Osteoblast (primary cell): ENCODE measurements around the gene LRRC8D. TPM values are rescaled to one million over a fixed set of nuclear protein-coding genes. Genes with fewer than 3 reads are reported as not detected.

ENCODE experiments used
- DNase-seq: peaks from one replicate; pipeline ENCODE4 v3.0.0; 2011; ENCODE audit warnings: low spot score, mixed read lengths; ENCODE audit not compliant: insufficient read length; ENCODE audit errors: missing footprints
- H2AFZ ChIP-seq: 2 replicates; pipeline ENCODE4 v1.6.0; 2011; ENCODE audit warnings: mild to moderate bottlenecking, low read length
- H3K27ac ChIP-seq: 2 replicates; pipeline ENCODE4 v1.5.1; 2011; ENCODE audit warnings: mild to moderate bottlenecking, low read depth, low read length, moderate library complexity
- H3K27me3 ChIP-seq: 2 replicates; pipeline ENCODE4 v1.6.0; 2012; ENCODE audit warnings: mild to moderate bottlenecking, control low read depth, inconsistent platforms, low read length, moderate library complexity; ENCODE audit not compliant: insufficient read depth
- H3K36me3 ChIP-seq: 2 replicates; pipeline ENCODE4 v1.5.1; 2011; ENCODE audit warnings: mild to moderate bottlenecking, low read length, control low read depth, moderate library complexity; ENCODE audit not compliant: insufficient read depth
- H3K4me1 ChIP-seq: 2 replicates; pipeline ENCODE4 v1.5.1; 2011; ENCODE audit warnings: mild to moderate bottlenecking, low read length, control low read depth, moderate library complexity; ENCODE audit not compliant: insufficient read depth
- H3K4me2 ChIP-seq: 2 replicates; pipeline ENCODE4 v1.6.0; 2011; ENCODE audit warnings: mild to moderate bottlenecking, low read length; ENCODE audit not compliant: insufficient read depth
- H3K4me3 ChIP-seq: fragments of 200-600 bp; sonication (generic); 3 replicates; pipeline ENCODE4 v1.5.1; 2012; ENCODE audit warnings: mild to moderate bottlenecking, low read length, inconsistent platforms; ENCODE audit not compliant: insufficient read depth
- H3K79me2 ChIP-seq: 2 replicates; pipeline ENCODE4 v1.6.0; 2012; ENCODE audit warnings: mild to moderate bottlenecking, low read length, control low read depth, inconsistent platforms; ENCODE audit not compliant: insufficient read depth
- H3K9me3 ChIP-seq: 2 replicates; pipeline ENCODE4 v1.5.1; 2011; ENCODE audit warnings: low read depth, low read length, control low read depth
- H4K20me1 ChIP-seq: 2 replicates; pipeline ENCODE4 v1.6.0; 2012; ENCODE audit warnings: mild to moderate bottlenecking, low read length, control low read depth; ENCODE audit not compliant: insufficient read depth
- CTCF ChIP-seq: IDR thresholded peaks from 2 replicates; pipeline ENCODE4 v1.5.1; 2011; ENCODE audit warnings: mild to moderate bottlenecking, low read depth, low read length, moderate library complexity; ENCODE audit errors: extremely low read depth
- total RNA-seq: library from RNA; depleted of rRNA; stranded (reverse); fragments of >200 nt; gene quantifications from 2 replicates; pipeline ENCODE4 v1.2.3, GENCODE V29; 2012

Gene LRRC8D
- total RNA-seq, 1 donor = 30.4 TPM

DNA sequence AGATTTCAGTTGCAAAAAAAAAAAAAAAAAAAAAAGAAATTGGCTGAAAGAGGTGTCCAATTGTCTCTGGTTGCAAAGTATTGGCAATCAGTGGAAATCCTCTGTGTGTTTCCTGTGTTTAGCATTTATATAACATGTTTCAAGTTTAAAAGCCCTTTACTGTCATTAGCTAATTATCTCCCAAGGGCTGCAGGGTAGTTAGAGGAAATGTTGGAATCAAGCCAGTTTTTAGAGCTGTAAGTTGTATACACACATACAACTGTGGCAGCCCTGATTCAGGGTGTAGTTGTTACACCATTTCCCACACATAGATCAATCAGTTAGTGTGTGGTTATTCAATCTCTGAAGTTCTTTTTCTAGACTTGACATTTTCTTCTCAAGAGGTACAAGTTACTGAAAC is 165.2 kb downstream of the LRRC8D start:
- no peak overlapping the region for H3K4me3 ChIP-seq
- no peaks in the 10 kb centered on the region for H3K36me3 ChIP-seq
- no peaks in the 10 kb centered on the region for H3K4me1 ChIP-seq
- H4K20me1 ChIP-seq = no peaks in the 10 kb centered on the region
- no peak overlapping the region for H2AFZ ChIP-seq
- H3K79me2 ChIP-seq = no peaks in the 10 kb centered on the region
- H3K4me2 ChIP-seq = no peak overlapping the region
- TF ChIP-seq CTCF = no peak
- H3K27ac ChIP-seq = no peak overlapping the region
- no peak for DNase-seq
- H3K9me3 ChIP-seq = no peaks in the 10 kb centered on the region
- H3K27me3 ChIP-seq = no peaks in the 10 kb centered on the region

Other genes starting within 250 kb of the LRRC8D start
- gene LRRC8C, start 187.9 kb upstream of the LRRC8D start, total RNA-seq = 2.1 and 2.2 TPM in 2 replicates
- gene ZNF326, start 174.1 kb downstream of the LRRC8D start, total RNA-seq = 10.9 and 15.3 TPM in 2 replicates